ENCODE results near the gene ADCY9. TPM values are rescaled to one million over a fixed set of nuclear protein-coding genes. Genes with fewer than 3 reads are reported as not detected.

Gene ADCY9
- total RNA-seq, 4 donors from 2014 or later = 19.0 to 32.7 (median 29.6) TPM

DNA sequence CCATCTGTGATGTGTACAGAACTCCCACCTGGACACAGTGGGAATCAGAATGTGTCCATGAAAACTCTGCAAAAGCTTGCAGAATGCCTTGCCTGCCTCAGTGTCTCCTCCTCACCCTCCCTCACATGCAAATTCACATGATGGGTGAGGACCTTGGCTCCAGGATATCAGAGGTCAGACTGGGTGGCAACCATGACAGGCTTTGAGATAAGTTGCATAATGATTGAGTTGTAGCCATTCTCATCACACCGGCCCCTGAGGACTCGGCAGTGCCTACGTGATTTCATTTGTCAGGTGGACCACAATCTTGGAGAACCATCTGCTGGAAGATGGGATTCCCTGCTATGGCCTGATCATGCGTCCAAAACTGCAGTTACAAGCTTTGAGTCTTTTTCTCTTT lies 3.9 kb upstream of the ADCY9 start:
- TF ChIP-seq EP300 (IDR thresholded peaks at IDR 0.05) (no peak), POLR2A (IDR thresholded peaks at IDR 0.05) (no peak), CTCF (IDR thresholded peaks at IDR 0.05) (no peak)
- whole genome bisulfite sequencing, 2 donors = 81 to 86% methylated on average over 4 of the region's 4 CpGs
- no peak for DNase-seq (ENCODE audit: low spot score in 2 of 2)
- Histone ChIP-seq H3K4me1 (peaks cover 0 to 12% (median 8%) of the 10 kb centered on the region in 4 donors), H3K36me3 (no peaks in the 10 kb centered on the region), H3K27me3 (no peaks in the 10 kb centered on the region), H3K27ac (no peak overlapping the region), H3K4me3 (no peak overlapping the region), H3K9me3 (no peaks in the 10 kb centered on the region)

- TF ChIP-seq EP300 (IDR thresholded peaks at IDR 0.05) = no peak
- no peak for TF ChIP-seq POLR2A (IDR thresholded peaks at IDR 0.05)
- TF ChIP-seq CTCF (IDR thresholded peaks at IDR 0.05) = no peak
- Histone ChIP-seq H3K4me3 (peak overlapping the region; percentile 43 to 86 (median 62)), H3K27ac (peak overlapping the region in 3 of 4 donors; percentile 78 to 88 (median 85)), H3K4me1 (peaks cover 0 to 41% (median 31%) of the 10 kb centered on the region in 4 donors), H3K9me3 (no peaks in the 10 kb centered on the region), H3K36me3 (peaks cover 0 to 10% (median 0%) of the 10 kb centered on the region in 3 donors), H3K27me3 (no peaks in the 10 kb centered on the region)
- no peak for DNase-seq (ENCODE audit: low spot score in 2 of 2)
- 89 to 92% methylated on average over 12 of the region's 12 CpGs for WGBS, 2 donors
Observed at GRCh38 chr16:4117250-4117578, 972 bp upstream of the ADCY9 start.

DNA sequence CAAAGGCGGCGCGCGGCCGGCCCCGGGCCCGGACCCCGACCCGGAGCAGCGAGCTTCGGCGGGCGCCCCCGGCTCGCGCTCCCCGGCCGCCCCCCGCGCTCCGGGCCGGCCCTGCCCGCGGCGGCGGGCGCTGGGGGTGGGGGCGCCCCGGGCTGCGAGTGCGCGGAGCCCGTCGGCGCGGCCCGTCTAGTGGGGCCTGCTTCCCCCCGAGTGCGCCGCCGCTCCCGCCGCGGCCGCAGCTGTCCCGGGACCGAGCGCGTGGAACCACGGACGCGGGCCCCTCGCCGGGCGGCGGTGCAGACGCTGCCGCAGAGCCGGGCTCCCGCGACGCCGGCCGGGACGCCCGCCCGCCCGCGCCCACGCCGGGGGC lies 308 bp downstream of the ADCY9 start:
- Histone ChIP-seq H3K36me3 (peaks cover 0 to 10% (median 0%) of the 10 kb centered on the region in 3 donors), H3K4me3 (peak overlapping the region; percentile 51 to 89 (median 82)), H3K27me3 (no peaks in the 10 kb centered on the region), H3K27ac (peak overlapping the region in 2 of 4 donors; percentile 70 to 87), H3K9me3 (no peaks in the 10 kb centered on the region), H3K4me1 (peaks cover 0 to 54% (median 37%) of the 10 kb centered on the region in 4 donors)
- 2% methylated on average over 18 of the region's 71 CpGs; no CpG with 5 or more reads in 1 of the 2 donors for WGBS, 2 donors
- TF ChIP-seq CTCF (IDR thresholded peaks at IDR 0.05) (no peak), POLR2A (IDR thresholded peaks at IDR 0.05) (no peak), EP300 (IDR thresholded peaks at IDR 0.05) (no peak)
- no peak for DNase-seq (ENCODE audit: low spot score in 2 of 2)

DNA sequence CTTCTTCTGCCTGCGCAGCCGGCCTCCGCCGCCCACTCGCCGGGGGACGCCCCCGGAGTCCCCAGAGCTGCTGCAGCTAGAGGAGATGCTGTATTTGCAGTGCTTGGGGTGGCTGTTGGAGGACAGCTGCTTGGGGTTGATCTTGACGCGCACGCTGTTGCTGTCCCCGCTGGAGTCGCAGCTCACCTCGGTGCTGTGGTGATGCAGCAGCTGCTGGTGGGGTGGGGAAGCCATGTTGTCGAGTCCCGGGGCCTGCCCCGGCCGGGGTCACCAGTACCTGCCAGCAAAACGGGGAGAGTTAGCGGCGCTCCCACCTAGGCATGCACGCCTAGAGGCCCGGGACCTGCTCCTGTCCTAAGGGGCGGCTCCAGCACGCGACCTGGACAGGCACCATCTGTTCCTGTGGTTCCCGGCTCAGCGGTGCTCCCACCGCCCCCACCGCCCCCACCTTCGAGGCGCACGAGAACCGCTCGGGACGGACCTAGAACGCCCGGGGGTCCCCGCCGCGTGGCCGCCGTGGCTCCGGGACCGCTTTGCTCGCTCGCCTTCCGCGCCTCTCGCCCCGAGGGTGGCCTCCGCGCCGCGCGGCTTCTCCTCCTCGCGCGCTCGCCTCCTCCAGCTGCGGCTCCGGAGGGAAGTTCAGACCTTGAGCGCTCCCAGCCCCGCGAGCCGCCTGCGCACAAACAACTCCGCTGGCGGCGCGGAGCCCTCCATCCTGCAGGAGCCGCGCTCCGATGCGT lies 863 bp downstream of the ADCY9 start:
- WGBS, 2 donors = 0 to 3% methylated on average over 1 to 23 of the region's 75 CpGs
- TF ChIP-seq EP300 (IDR thresholded peaks at IDR 0.05) (no peak), CTCF (IDR thresholded peaks at IDR 0.05) (no peak), POLR2A (IDR thresholded peaks at IDR 0.05) (no peak)
- peaks cover 0 to 60% (median 37%) of the 10 kb centered on the region in 4 donors for H3K4me1 ChIP-seq
- no peak for DNase-seq (ENCODE audit: low spot score in 2 of 2)
- H3K27ac ChIP-seq = peak overlapping the region; percentile 41 to 87 (median 60)
- H3K36me3 ChIP-seq = peaks cover 0 to 10% (median 0%) of the 10 kb centered on the region in 3 donors
- H3K4me3 ChIP-seq = peak overlapping the region; percentile 51 to 89 (median 82)
- no peaks in the 10 kb centered on the region for H3K27me3 ChIP-seq
- H3K9me3 ChIP-seq = no peaks in the 10 kb centered on the region

Data from tibial nerve (tissue), 4 donors.